NCI-H345 (cell line): ENCODE data around the gene SFXN4.
"Not testable (repeated sequence)": the region's sequence is repeated elsewhere in the genome, so short reads cannot be mapped to it uniquely, and the experiment has no call there.

ENCODE experiments used
- DNase-seq: peaks from one replicate; lab custom pipeline; 2025; lab: John Stamatoyannopoulos, UW

Gene SFXN4

GRCh38 chr10:119107771-119108170 is 57.7 kb downstream of the SFXN4 start:
- not testable (repeated sequence) for DNase-seq

DNA sequence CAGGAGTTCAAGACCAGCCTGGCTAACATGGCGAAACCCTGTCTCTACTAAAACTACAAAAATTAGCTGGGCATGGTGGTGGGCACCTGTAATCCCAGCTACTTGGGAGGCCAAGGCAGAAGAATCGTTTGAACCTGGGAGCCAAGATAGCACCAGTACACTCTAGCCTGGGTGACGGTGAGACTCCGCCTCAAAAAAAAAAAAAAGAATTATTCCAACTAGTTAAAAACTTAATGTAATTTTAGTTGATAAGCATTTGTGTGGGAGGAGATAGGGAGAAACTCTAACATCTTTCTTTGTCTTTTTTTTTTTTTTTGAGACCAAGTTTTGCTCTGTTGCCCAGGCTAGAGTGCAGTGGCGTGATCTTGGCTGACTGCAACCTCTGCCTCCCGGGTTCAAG is 58.4 kb downstream of the SFXN4 start:
- not testable (repeated sequence) for DNase-seq

DNA sequence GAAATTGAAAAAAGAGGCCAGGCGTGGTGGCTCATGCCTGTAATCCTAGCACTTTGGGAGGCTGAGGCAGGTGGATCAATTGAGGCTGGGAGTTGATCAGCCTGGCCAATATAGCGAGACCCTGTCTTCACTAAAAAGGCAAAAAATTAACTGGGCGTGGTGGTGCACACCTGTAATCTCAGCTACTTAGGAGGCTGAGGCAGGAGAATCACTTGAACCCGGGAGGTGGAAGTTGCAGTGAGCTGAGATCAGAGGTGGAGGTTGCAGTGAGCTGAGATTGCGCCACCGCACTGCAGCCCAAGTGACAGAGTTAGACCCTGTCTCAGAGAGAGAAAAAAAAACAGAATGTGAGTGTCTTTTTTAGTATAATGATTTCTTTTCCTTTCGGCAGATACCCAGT is 59.6 kb downstream of the SFXN4 start:
- not testable (repeated sequence) for DNase-seq

DNA sequence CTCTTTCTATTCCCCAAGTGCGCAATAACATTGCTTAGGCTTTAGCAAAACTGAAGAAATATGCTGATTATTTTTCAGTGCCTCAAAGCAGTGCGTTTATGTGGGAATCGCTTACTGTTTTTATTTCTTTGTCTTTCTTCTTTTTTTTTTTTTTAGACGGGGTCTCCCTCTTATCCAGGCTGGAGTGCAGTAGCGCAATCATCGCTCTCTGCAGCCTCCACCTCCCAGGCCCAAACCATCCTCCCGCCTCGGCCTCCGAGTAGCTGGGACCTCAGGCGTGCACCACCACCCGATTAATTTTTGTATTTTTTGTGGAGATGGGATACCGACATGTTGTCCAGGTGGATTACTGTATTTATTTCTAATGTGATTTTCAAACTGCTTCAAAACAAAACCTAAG is 60.4 kb downstream of the SFXN4 start:
- DNase-seq, result no peak

- DNase-seq, result no peak
These were observed 60.9 kb downstream of the SFXN4 start for GRCh38 chr10:119104654-119105015.

GRCh38 chr10:119103903-119104653 is 61.4 kb downstream of the SFXN4 start, which contains the start of gene DENND10:
TSS of gene DENND10 (plus strand) at chr10:119104113. CDS start at chr10:119104143, 30 bp downstream.
- DNase-seq, result peak; percentile 71

GRCh38 chr10:119103241-119103902 is 62.1 kb downstream of the SFXN4 start:
- DNase-seq, result no peak

DNA sequence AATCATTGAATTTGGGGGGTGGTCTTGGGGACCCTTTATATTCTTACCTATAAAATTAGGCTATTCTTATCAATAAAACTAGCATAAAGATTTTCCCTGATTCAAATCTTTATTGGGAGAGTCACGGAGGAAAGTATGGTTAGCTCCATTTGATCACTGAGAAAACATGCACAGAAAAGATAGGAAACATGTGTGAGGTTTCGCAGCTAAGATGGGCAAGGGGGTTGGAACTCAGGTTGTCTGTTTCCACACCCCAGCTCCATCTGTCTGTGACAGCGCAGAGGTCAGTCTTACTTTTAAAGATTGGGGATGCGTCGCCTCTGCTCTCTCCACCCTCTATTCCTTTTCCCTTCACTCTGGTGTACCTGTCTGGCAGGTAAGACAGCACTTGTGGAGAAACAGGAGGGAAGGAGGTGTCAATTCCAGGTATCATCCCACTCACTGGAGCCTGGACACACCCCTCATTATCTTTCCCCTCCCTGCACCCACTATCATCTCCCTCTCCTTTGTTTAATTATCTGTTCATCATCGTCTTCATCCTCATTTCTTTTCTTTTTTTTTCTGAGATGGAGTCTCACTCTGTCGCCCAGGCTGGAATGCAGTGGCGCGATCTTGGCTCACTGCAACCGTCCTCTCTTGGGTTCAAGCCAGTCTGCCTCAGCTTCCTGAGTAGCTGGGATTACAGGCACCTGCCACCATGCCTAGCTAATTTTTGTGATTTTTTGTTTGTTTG is 64.0 kb downstream of the SFXN4 start:
- peak; percentile 40 for DNase-seq

- DNase-seq, result no peak
These were observed 64.9 kb downstream of the SFXN4 start for GRCh38 chr10:119100434-119101238.

DNA sequence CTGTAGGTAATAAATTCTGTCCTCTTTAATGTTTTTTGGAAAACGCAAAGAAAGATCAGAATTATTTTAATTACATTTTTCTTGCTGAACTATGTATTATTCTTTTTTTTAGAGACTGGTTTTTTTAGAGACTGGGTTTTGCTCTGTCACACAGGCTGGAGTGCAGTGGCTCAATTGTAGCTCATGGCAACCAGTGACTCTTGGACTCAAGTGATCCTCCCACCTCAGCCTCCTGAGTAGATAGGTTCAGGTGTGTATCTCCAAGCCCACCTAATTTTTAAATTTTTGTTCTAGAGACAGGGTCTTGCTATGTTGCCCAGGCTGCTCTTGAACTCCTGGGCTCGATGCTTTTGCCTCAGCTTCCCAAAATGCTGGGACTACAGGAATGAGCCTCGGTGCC is 66.9 kb downstream of the SFXN4 start:
- DNase-seq, result no peak

- not testable (repeated sequence) for DNase-seq
These were observed 68.7 kb downstream of the SFXN4 start for GRCh38 chr10:119096641-119097415.

GRCh38 chr10:119095640-119096039 is 69.9 kb downstream of the SFXN4 start:
- DNase-seq, result no peak

DNA sequence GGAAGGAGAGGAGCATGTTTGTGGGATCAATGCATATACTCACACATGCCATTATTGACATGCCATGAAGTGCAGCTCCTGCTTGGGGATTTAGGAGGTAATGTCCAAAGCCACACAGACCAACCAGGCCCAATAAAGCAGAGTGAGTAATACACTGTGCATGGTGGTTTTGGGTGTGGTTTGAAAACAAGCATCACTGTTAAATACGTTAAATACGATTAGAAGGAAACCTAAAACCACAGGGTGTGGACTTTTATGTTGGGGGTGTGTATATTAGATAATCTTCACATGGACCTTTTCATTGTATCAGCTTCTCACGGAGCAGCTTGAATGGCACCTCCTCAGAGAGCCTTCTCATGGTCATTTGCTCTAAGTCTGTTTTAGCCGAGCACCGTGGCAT is 74.5 kb downstream of the SFXN4 start:
- DNase-seq, result no peak
